GM12892 (cell line): ENCODE results near the gene IL1A.

Experiments
- POLR2AphosphoS5 ChIP-seq: IDR thresholded peaks from 2 replicates; pipeline ENCODE4 v1.6.1; 2011; ENCODE audit warnings: low read depth, low read length, control low read depth
- TAF1 ChIP-seq: IDR thresholded peaks from 2 replicates; pipeline ENCODE4 v1.6.1; 2011; ENCODE audit warnings: low read depth, mild to moderate bottlenecking, control low read depth, low read length, borderline replicate concordance

DNA sequence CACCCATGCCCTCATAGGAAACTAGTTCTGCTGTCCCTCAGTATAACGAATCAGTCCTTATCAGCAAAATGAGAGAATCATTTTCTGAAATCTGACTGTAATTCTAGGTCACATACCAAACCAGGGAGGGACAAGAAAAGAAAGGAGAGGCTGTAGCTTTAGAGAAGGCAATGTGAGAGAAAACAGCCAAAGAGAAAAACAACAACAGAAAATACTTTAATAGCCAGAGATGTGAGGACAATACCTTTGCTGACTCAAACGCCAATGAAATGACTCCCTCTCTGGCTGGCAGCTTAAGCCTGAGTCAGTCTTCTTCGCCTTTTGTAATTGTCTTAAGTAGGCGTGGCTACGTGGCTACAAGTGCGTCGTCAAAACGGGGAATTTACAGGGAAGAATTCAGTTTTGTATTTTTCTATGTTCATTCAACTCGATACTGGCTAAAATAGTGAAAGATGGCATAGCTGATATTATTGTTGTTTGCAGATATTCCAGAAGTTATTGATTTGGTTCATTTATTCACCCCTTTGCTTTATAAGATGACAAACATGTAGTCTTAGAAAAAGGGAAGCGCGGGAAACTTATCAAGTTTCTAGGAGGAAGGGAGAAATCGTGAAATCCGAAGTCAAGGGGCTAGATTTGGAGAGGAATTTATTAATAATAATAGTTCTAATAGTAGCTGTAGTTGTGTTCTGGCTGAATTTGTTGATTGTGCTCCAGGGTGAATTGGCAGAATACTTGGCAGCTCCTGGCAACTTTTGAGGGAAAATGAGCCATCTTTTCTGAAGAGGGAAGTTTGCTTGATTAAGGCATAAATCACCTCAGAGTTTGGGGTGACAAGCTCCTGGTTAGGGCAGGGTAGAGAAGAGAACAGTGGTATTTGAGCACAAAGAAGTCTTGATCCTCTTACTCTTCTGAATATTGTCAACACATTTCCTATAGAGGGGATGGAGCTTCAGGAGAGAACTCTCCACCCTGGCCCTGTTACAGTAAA, at the start of gene IL1A:
- TF ChIP-seq POLR2AphosphoS5 (peak; percentile 86), TAF1 (0 out of 2 replicates have a peak, but pooled peaks have one; percentile 31)
